ENCODE results near the gene SERTAD3. TPM values are rescaled to one million over a fixed set of nuclear protein-coding genes. Genes with fewer than 3 reads are reported as not detected.
"Not testable (repeated sequence)": the region's sequence is repeated elsewhere in the genome, so short reads cannot be mapped to it uniquely, and the experiment has no call there.

The SERTAD3 gene
- total and polyA plus RNA-seq, 2 donors from 2014 or later, result 29.9 to 38.4 TPM

DNA sequence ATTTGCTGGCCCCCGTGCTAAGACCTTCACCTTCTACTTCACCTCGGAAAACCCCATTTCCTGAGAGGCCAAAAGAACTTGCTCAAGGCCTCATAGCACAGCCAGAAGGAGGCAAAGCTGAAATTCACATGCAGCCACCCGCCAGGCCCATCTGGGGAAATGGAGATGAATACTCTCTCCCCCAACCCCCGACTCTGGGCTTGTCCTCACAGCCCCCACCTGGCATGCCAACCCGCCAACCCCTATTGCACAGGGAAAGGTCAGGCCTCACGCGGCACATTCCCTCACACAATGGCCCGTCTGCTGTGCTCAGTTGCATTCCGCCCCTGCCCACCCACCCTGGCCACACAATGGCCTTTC lies 34.1 kb downstream of the SERTAD3 start:
- Histone ChIP-seq H3K9me3 (ENCODE audit: control insufficient read depth in 2 of 3, insufficient read depth in 1 of 3, low read length in 3 of 3) (no peaks in the 10 kb centered on the region), H3K27ac (ENCODE audit: low read depth in 2 of 2, low read length in 2 of 2) (no peak overlapping the region), H3K4me1 (ENCODE audit: control insufficient read depth in 2 of 3, insufficient read depth in 2 of 3, low read depth in 1 of 3, low read length in 3 of 3) (peaks cover 0 to 5% (median 0%) of the 10 kb centered on the region in 3 donors), H3K4me3 (ENCODE audit: low read length in 3 of 3) (no peak overlapping the region), H3K27me3 (ENCODE audit: control insufficient read depth, insufficient read depth, low read length) (no peaks in the 10 kb centered on the region), H3K36me3 (ENCODE audit: control insufficient read depth in 2 of 3, insufficient read depth in 3 of 3, low read length in 3 of 3) (no peaks in the 10 kb centered on the region), H3K9ac (ENCODE audit: low read length in 3 of 3) (no peak overlapping the region)
- DNase-seq, result no peak
- no peak for FAIRE-seq
- TF ChIP-seq, protein P1, sequence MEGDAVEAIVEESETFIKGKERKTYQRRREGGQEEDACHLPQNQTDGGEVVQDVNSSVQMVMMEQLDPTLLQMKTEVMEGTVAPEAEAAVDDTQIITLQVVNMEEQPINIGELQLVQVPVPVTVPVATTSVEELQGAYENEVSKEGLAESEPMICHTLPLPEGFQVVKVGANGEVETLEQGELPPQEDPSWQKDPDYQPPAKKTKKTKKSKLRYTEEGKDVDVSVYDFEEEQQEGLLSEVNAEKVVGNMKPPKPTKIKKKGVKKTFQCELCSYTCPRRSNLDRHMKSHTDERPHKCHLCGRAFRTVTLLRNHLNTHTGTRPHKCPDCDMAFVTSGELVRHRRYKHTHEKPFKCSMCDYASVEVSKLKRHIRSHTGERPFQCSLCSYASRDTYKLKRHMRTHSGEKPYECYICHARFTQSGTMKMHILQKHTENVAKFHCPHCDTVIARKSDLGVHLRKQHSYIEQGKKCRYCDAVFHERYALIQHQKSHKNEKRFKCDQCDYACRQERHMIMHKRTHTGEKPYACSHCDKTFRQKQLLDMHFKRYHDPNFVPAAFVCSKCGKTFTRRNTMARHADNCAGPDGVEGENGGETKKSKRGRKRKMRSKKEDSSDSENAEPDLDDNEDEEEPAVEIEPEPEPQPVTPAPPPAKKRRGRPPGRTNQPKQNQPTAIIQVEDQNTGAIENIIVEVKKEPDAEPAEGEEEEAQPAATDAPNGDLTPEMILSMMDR (IDR thresholded peaks at IDR 0.05; ENCODE audit: borderline replicate concordance, extremely low read depth, insufficient read depth), result no peak
- intact Hi-C loops (cut with DNase I), result no loop called here

DNA sequence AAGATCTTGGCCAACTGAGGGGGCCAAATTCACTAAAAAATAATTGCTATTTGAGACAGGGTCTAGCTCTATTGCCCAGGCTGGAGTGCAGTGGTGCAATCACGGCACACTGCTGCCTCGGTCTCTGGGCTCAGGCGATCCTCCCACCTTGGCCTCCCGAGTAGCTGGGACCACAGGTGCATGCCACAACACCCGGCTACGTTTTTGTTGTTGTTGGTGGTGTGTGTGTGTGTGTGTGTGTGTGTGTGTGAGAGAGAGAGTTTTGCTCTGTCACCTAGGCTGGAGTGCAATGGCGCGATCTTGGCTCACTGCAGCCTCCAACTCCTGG lies 35.6 kb downstream of the SERTAD3 start:
- H3K4me1 ChIP-seq (ENCODE audit: control insufficient read depth in 2 of 3, insufficient read depth in 2 of 3, low read depth in 1 of 3, low read length in 3 of 3); H3K27me3 ChIP-seq (ENCODE audit: control insufficient read depth, insufficient read depth, low read length); H3K9ac ChIP-seq (ENCODE audit: low read length in 3 of 3); FAIRE-seq; DNase-seq; H3K4me3 ChIP-seq (ENCODE audit: low read length in 3 of 3); intact Hi-C loops (cut with DNase I); H3K36me3 ChIP-seq (ENCODE audit: control insufficient read depth in 2 of 3, insufficient read depth in 3 of 3, low read length in 3 of 3); H3K27ac ChIP-seq (ENCODE audit: low read depth in 2 of 2, low read length in 2 of 2); H3K9me3 ChIP-seq (ENCODE audit: control insufficient read depth in 2 of 3, insufficient read depth in 1 of 3, low read length in 3 of 3): not testable (repeated sequence)

DNA sequence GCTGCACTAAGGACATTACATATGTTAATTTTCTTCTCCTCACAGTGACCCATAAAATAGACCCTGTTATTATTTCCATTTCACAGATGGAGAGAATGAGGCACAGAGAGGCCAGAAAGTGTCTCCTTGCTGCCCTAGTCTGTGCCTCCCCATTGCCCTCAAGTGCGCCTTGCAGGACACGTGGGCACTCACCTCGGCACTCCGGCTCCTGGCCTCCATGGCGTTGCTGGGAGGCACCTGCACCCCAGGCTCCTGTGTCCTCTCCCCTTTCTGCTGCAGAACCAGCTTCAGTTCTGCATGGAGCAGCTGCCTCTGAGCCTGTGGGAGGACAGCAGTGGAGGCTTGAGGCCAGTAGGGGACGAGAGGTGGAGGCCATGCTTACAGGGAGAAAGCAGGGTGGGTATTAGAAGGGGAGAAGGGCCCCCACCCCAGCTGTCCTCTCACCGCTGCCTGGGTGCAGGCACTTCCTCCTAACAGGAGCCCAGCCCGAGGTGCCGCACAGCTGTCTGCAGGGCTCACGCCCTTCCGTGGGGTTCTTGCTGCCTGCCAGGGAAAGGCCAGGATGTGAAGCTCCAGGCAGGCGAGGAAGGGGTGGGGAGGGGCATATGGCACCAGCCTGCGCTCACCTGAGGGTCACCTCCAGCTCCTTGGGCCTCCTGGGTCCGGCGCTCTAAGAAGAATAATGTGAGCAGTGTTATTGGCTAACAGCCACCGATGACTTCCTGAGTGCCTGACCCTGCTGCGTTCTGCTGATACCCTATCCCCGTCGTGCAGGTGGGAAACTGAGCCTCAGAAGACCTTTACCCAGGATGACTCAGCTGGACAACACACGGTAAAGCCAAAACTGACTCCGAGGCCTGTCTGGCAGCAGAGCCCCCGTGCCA lies 36.2 kb downstream of the SERTAD3 start:
- no peak overlapping the region for H3K9ac ChIP-seq (ENCODE audit: low read length in 3 of 3)
- no peaks in the 10 kb centered on the region for H3K36me3 ChIP-seq (ENCODE audit: control insufficient read depth in 2 of 3, insufficient read depth in 3 of 3, low read length in 3 of 3)
- FAIRE-seq (no peak), DNase-seq (no peak)
- no peak overlapping the region for H3K4me3 ChIP-seq (ENCODE audit: low read length in 3 of 3)
- H3K27ac ChIP-seq (ENCODE audit: low read depth in 2 of 2, low read length in 2 of 2), result no peak overlapping the region
- intact Hi-C loops (cut with DNase I), result no loop called here
- H3K27me3 ChIP-seq (ENCODE audit: control insufficient read depth, insufficient read depth, low read length), result no peaks in the 10 kb centered on the region
- TF ChIP-seq, protein P1 (IDR thresholded peaks at IDR 0.05; ENCODE audit: borderline replicate concordance, extremely low read depth, insufficient read depth), result no peak
- H3K9me3 ChIP-seq (ENCODE audit: control insufficient read depth in 2 of 3, insufficient read depth in 1 of 3, low read length in 3 of 3), result no peaks in the 10 kb centered on the region
- H3K4me1 ChIP-seq (ENCODE audit: control insufficient read depth in 2 of 3, insufficient read depth in 2 of 3, low read depth in 1 of 3, low read length in 3 of 3), result peaks cover 0 to 4% (median 0%) of the 10 kb centered on the region in 3 donors

DNA sequence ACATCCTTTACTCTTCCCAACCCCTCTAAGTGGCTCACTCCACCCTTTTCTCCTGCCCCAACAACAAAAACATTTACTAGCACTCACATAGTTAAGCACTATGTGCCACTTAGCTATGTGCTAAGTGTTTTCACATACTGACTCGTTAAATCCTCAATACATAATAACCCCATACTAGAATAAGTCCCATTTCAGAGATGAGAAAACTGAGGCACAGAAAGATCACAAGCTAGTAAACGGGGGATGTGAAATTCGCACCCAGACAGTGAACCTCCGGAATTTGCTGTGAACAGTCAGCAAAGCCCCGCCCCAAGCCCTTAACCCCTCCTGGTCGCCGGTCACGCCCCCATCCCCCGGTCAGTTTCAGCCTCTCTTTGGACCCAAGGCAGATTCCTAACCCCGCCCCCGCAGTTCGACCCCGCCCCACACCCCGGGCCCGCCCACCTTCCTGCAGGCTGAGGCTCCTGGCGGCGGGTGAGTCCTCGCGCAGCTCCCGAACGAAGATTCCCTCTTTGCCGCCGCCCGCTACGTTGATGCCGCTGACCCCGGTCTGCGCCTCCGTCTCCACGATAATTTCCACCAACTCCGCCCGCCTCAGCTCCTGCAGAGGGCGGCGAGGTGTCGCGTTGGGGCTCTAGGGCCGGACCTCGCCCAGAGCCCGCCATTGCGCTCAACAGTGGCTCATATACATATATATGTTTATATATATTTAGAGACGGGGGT lies 40.7 kb downstream of the SERTAD3 start:
- intact Hi-C loops (cut with DNase I), result no loop called here
- TF ChIP-seq, protein P1 (IDR thresholded peaks at IDR 0.05; ENCODE audit: borderline replicate concordance, extremely low read depth, insufficient read depth), result no peak
- Histone ChIP-seq H3K27ac (ENCODE audit: low read depth in 2 of 2, low read length in 2 of 2) (peak overlapping the region; percentile 67 to 69), H3K9me3 (ENCODE audit: control insufficient read depth in 2 of 3, insufficient read depth in 1 of 3, low read length in 3 of 3) (no peaks in the 10 kb centered on the region), H3K36me3 (ENCODE audit: control insufficient read depth in 2 of 3, insufficient read depth in 3 of 3, low read length in 3 of 3) (no peaks in the 10 kb centered on the region), H3K4me3 (ENCODE audit: low read length in 3 of 3) (peak overlapping the region; percentile 28 to 66 (median 63)), H3K9ac (ENCODE audit: low read length in 3 of 3) (peak overlapping the region; percentile 6 to 60 (median 46)), H3K4me1 (ENCODE audit: control insufficient read depth in 2 of 3, insufficient read depth in 2 of 3, low read depth in 1 of 3, low read length in 3 of 3) (peaks cover 0 to 2% (median 0%) of the 10 kb centered on the region in 3 donors), H3K27me3 (ENCODE audit: control insufficient read depth, insufficient read depth, low read length) (no peaks in the 10 kb centered on the region)
- DNase-seq (peak; percentile 89 to 98 (median 96)), FAIRE-seq (no peak)

Data from kidney (tissue), 14 donors.